Measurements from ENCODE around the gene MIF4GD.

GRCh38 chr17:75266316-75267152, 4.5 kb downstream of the MIF4GD start:
- no peak for TF ChIP-seq MXI1 (conservative IDR thresholded peaks at IDR 0.05; ENCODE audit: poor library complexity, severe bottlenecking)
- no peak for TF ChIP-seq POLR2AphosphoS5 (IDR thresholded peaks at IDR 0.05)
- no peak for TF ChIP-seq CTCF (IDR thresholded peaks at IDR 0.05; ENCODE audit: poor library complexity, severe bottlenecking)
- no peak for TF ChIP-seq EZH2 (IDR thresholded peaks at IDR 0.05; ENCODE audit: borderline replicate concordance, insufficient read depth, low read length, poor library complexity, severe bottlenecking)
- TF ChIP-seq REST (IDR thresholded peaks at IDR 0.05; ENCODE audit: borderline replicate concordance): no peak
- TF ChIP-seq SMC3 (conservative IDR thresholded peaks at IDR 0.05; ENCODE audit: poor library complexity): no peak
